Activated gamma-delta T cell treated with anti-CD3 and anti-CD28 coated beads, Interleukin-2, amount 50 U/mL, for 16 hours (primary cell): ENCODE data around the gene PAXX.
A peak's percentile ranks its signal among the peaks of the same experiment; 100 is the strongest.
"Not testable (repeated sequence)": the region's sequence is repeated elsewhere in the genome, so short reads cannot be mapped to it uniquely, and the experiment has no call there.

ENCODE experiments used
- DNase-seq: peaks from one replicate; pipeline ENCODE4 v3.0.0-alpha.2; 2020; ENCODE audit warnings: low read depth

Gene PAXX

DNA sequence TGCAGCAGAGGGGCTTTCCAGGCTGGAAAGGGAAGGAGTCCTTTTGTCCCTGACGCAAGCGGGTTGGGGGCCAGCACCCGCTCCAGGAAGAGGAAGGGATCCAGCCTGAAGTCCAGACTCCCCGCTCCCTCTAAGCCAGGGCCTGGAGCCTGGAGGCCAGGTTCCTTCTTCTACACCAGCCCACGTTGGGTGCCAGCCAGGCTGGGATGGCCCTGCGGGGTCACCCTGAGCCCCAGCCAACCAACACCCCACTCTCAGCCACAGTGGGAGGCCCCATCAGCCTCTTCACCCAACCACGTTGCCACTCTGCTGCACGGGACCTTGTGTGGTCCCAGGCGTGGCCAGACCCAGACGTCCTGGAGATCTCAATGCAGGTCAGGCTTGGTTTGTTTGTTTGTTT, 40.6 kb downstream of the PAXX start:
- no peak for DNase-seq

DNA sequence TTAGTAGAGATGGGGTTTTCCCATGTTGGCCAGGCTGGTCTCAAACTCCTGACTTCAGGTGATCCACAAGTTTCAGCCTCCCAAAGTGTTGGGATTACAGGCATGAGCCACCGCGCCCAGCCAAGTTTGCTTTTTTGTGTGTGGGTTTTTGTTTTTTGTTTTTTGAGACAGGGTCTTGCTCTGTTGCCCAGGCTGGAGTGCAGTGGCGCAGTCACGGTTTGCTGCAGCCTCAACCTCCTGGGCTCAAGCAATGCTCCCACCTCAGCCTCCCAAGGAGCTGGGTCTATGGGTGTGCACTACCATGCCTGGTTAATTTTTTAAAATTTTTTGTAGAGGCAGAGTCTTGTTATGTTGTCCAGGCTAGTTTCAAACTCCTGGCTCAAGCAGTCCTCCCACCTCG, 41.3 kb downstream of the PAXX start:
- not testable (repeated sequence) for DNase-seq

DNA sequence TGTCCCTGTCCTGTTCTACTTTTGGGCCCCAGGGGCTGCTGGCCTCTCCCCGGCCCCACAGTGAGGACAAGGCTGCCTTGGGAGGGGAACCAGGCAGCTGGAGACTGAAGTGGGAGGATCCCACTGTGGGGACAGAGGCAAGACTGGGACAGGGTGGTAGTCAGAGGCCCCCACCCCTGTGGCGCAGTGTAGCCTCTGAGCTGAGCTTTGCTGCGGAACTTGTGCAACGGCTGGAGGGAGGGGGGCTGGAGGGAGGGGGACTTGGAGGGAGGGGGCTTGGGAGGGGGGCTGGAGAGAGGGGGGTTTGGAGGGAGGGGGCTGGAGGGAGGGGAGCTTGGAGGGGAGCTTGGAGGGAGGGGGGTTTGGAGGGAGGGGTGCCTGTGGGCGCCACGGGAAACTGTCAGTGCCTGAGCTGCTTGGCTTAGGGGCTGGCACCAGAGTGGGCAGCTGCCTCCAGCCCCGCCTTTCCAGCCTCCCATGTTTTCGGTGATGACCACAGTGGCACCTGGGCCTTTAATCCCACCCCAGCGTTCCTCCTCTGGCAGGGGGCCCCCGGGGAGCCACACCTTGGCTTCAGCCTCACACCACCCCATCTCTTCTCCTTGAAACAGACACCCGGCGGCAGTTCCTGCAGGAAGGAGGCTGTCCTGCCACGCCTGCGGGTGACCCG, 42.0 kb downstream of the PAXX start:
- DNase-seq, result no peak

DNA sequence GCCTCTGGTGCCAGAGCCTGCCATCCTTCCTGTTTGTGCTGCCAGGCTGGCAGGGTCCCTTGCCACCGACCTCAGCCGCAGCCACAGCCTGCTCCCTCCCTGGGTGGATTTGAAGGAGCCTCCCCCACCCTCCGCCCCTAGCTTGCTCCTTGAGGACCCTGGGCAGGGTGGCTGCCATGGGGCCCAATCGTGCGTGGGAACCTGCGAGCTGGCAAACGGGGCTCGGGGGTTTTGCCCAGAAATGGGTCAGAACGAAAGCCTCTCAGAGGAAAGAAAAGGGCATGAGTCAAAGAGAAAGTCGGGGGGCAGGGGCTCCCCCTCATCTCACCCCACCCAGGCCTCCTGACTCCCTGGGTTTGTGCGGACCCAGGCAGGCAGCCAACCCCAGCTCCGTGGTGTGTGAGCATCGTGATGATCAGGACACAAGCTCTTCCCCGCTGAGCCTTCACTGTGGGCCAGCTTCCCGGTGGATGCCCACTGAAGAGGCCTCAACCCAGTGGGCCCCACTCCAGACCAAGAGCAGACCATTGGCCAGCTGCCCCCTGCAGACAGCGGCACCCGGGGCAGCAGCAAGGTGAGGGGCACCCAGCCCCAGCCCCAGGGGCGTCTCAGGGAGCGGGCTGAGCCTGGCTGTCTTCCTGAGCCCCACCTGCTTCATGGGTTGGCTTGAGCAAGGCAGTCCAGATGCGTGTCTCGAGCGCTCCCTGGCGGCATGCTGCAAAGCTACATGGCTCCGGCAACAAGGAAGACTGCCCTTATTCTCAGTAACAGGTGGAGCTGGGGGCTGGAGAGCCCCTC, 42.7 kb downstream of the PAXX start:
- DNase-seq, result peak; percentile 76

DNA sequence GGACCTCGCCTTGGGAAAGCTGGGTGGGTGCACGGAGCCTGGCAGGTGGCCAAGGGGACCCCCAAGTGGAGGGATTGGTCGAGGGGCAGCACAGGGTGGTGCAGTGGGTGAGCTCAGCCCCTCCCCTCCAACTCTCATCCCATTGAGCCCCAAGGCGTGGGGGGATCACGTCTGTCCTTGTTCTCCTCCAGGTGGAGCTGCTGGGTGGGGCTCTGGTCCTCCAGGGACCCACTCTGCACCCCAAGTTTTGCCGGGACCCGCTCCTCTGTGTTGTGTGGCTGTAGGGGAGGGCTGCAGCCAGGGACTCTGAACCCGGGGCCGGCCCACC, 43.2 kb downstream of the PAXX start:
- no peak for DNase-seq

DNA sequence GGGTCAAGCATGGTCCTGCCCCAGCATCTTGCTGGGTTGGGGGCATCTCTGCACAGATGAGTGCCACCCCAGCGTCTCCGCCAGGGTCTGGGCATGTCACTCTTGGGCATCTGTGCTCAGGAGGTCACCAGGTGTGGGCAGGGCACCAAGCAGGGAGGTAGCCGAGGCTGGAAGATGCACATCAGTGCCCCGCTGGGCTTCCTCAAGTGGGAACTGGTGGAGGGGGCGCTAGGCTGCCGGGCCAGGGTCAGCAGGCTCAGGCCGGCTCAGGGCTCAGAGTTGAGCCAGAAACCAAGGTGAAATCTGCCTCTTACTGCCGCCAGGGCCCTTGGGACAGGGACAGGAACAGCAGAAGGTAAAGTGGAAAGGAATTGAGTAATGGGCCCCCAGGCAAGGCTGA, 43.7 kb downstream of the PAXX start:
- DNase-seq, result no peak

DNA sequence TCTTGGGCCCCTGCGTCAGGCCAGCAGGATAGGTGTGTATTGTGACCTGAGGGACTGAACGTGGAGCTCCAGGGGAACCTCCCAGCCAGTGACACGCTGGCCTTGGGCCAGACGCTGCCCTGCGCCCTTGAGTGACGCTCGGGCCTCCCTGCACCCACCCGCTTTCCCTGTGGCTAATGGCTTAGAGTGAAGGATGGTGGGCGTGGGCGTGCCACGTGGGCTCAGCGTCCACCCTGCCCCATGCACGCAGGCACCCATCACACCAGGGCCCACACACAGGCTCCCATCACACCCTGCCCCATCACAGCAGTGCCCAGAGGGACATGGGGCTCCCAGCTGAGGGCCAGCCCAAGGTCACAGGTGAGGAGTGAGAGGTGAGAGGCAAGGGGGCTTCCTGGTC, 44.8 kb downstream of the PAXX start:
- no peak for DNase-seq

DNA sequence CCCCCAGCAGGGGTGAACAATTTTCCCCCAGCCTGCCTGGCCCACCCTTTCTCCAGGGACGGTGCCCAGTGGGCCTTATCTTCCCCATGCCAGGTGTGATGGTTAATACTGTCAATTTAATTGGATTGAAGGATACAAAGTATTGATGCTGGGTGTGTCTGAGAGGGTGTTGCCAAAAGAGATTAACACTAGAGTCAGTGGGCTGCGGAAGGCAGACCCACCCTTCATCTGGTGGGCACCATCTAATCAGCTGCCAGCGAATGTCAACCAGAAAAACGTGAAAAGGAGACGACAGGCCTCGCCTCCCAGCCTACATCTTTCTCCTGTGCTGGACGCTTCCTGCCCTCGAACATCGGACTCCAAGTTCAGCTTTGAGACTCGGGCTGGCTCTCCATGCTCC, 45.3 kb downstream of the PAXX start:
- DNase-seq, result no peak

DNA sequence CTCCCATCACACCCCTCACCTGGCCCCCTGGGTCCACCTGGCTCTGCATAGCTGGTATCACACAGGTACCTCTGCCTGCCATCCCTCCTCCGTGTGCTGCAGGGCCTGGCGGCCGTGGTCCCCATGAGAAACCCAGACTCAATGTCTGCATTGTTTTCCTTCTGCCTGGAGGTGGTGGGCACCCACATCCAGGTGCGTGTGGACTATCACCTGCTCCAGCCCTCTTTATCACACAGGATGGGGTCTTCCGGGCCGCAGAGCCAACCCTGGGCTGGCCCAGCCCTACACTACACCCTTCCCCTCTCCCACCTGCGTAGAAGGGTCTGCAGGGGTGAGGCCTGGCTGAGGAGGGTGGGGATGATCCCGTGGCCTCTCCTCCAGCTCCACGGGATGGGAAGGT, 46.7 kb downstream of the PAXX start:
- no peak for DNase-seq

DNA sequence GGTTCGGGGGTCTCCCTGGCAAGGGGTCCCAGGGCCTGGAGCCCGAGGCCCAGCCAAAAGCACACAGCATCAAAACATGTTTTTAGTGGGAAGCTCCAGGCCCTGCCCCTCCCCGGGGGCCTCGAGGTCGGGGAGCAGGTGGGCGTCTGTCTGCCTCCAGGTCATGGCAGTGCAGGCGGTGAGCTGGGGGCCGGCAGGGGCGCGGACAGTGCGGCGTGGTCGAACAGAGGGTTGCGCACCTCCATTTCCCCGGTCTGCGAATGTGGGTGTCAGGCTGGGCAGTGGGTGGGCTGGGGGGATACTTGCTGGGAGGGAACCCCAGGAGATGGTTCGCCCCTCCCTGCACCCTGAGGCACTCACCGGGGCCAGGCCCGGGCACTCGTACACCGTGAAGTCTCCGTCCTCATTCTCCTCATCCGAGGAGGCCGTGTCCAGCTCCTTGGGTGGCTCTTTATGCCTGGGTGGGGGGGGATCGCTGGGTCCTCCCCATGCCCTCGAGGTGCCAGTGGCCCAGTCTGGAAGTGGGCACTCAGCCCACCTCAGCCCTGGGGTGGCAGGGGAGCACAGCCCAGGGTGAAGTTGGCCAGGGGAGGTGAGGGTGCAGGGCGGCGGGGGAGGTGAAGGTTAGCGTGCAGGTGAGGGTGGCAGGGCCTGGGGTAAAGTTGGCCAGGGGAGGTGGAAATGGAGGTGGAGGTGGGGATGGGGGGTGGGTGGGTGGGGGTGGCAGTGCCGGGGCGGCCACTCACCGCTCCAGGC, 47.6 kb downstream of the PAXX start:
- DNase-seq, result no peak

DNA sequence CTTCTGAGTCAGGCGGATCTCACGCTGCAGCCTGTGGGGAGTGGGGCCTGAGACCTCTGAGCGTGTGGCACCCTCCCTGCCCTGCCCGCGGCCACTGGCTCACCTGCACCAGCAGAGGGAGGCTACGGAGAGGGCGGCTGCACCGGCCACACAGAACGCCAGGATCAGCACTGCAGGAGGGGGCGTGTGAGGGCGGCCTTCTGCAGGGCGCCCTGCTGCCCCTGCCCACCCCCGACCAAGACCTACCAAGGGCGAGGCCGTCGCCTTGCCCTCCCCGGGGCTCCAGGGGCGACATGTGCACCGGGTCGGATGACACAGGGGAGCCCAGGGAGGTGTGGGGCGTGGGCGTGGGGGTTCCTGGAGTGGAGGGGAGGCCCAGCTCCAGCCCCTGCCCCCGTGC, 48.3 kb downstream of the PAXX start:
- DNase-seq, result no peak

DNA sequence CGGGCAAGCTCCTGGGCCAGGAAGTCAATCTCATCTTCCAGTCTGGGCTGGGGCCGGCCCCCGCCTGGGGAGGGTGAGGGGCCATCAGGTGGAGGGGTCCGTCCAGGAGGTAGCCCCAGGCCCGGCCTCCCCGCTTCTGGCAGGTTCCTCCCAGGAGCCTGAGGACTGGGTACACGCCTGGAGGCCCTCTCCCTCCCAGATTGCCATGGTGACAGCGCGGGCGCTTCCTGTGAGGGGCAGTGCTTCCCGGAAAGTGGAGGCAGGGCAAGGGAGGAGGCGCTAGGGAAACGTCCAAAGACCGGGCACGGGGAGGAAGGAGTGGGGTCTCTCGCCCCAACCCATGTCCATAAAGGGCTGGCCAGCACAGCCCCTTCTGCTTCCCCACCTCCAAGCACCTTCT, 48.9 kb downstream of the PAXX start:
- DNase-seq, result no peak

DNA sequence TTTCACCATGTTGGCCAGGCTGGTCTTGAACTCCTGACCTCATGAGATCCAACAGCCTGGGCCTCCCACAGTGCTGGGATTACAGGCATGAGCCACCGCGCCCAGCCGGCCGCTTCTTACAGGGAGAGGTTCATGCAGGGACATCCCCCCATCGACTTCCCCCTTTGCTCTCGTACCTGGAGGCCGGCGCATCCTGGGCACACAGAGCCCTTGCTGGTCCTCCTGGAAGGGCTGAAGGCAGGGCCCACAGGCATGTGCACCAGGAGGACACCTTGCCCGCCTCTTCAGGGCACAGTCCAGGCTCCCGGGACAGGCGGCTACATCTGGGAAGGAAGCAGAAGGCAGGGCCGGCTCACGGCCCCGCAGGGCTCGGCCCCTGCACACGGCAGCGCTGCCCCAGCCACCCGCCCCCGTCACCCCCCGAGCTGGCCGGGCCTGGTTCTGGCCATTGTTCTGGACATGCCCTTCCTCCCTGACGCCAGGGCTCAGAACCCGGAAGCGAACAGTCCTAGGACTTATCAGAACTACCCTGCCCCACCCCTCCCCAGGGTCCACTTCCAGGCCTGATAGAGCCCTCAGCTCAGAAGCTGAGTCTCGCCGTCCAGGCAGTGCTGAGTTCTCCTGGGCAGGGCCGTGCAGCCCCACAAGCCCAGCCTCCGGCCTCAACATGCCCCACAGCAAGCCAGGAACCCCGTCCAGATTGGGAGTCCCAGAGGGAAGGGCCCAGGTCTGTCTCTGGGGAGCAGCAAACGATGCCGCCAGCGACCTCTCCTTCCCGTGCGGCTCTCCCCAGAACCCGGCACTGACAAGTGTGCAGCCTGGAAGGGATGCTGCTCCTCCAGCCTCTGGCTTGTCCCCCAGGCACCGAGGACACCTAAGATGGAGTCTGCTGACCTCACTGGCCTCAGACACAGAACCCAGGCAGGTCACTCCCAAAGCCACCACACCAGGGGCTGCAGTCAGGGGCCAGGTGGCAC, 50.8 kb downstream of the PAXX start:
- no peak for DNase-seq
